Measurements from ENCODE around the gene GP5.

The GP5 gene

DNA sequence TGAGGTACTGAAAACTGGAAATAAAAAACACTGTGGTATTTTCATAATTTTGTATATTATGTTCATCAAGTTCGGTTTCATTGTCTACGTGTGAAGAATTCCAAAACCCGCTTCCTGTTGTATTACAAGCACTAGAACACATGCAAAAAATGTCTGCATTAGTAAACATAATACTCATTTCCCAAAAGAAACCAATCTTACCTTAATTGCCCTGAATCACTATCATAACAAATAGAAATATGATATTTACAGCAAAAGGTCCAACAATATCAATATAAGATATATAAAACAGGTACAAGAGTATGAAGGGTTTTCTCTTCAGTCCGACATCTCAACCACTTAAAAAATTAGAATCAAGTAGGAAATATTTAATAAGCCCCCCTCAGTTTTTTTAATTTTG, 26.3 kb upstream of the GP5 start:
- no peak for DNase-seq (ENCODE audit: low read depth in 1 of 2, low spot score in 1 of 2)
- no peak for TF ChIP-seq SPI1 (IDR thresholded peaks at IDR 0.05; ENCODE audit: borderline replicate concordance, low read depth)
- no peak for TF ChIP-seq POLR2AphosphoS5 (IDR thresholded peaks at IDR 0.05; ENCODE audit: low read depth)
- TF ChIP-seq, protein P1, sequence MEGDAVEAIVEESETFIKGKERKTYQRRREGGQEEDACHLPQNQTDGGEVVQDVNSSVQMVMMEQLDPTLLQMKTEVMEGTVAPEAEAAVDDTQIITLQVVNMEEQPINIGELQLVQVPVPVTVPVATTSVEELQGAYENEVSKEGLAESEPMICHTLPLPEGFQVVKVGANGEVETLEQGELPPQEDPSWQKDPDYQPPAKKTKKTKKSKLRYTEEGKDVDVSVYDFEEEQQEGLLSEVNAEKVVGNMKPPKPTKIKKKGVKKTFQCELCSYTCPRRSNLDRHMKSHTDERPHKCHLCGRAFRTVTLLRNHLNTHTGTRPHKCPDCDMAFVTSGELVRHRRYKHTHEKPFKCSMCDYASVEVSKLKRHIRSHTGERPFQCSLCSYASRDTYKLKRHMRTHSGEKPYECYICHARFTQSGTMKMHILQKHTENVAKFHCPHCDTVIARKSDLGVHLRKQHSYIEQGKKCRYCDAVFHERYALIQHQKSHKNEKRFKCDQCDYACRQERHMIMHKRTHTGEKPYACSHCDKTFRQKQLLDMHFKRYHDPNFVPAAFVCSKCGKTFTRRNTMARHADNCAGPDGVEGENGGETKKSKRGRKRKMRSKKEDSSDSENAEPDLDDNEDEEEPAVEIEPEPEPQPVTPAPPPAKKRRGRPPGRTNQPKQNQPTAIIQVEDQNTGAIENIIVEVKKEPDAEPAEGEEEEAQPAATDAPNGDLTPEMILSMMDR (IDR thresholded peaks at IDR 0.05; ENCODE audit: insufficient read depth, low read length): no peak
- TF ChIP-seq, protein P2, sequence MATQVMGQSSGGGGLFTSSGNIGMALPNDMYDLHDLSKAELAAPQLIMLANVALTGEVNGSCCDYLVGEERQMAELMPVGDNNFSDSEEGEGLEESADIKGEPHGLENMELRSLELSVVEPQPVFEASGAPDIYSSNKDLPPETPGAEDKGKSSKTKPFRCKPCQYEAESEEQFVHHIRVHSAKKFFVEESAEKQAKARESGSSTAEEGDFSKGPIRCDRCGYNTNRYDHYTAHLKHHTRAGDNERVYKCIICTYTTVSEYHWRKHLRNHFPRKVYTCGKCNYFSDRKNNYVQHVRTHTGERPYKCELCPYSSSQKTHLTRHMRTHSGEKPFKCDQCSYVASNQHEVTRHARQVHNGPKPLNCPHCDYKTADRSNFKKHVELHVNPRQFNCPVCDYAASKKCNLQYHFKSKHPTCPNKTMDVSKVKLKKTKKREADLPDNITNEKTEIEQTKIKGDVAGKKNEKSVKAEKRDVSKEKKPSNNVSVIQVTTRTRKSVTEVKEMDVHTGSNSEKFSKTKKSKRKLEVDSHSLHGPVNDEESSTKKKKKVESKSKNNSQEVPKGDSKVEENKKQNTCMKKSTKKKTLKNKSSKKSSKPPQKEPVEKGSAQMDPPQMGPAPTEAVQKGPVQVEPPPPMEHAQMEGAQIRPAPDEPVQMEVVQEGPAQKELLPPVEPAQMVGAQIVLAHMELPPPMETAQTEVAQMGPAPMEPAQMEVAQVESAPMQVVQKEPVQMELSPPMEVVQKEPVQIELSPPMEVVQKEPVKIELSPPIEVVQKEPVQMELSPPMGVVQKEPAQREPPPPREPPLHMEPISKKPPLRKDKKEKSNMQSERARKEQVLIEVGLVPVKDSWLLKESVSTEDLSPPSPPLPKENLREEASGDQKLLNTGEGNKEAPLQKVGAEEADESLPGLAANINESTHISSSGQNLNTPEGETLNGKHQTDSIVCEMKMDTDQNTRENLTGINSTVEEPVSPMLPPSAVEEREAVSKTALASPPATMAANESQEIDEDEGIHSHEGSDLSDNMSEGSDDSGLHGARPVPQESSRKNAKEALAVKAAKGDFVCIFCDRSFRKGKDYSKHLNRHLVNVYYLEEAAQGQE (IDR thresholded peaks at IDR 0.05; ENCODE audit: insufficient replicate concordance, low read depth): no peak
- TF ChIP-seq GABPA (IDR thresholded peaks at IDR 0.05; ENCODE audit: low read depth): no peak
- H3K27me3 ChIP-seq (ENCODE audit: insufficient read depth, poor library complexity, severe bottlenecking): no peaks in the 10 kb centered on the region
- no peak overlapping the region for H3K4me3 ChIP-seq (replicated peaks; ENCODE audit: insufficient read depth, low read length)
- H3K27ac ChIP-seq (replicated peaks): no peak overlapping the region

DNA sequence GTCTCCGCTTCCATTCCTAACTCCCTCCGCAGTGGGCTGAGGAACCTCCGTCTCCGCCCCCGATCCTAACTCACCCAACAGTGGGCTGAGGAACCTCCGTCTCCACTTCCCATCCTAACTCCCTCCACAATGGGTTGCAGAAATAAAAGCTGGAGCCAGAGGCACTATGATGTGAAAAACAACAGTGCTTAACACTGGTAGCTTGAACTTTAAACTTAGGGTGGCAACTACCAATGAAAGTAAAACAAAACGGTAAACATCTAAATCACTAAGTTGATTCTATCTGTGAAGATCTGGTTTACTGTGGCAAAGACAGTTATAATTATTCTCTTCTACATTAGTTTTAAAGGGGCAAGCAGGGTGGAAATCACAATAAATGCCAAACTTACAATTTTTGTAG, 25.9 kb upstream of the GP5 start:
- Histone ChIP-seq H3K27ac (replicated peaks) (no peak overlapping the region), H3K4me3 (replicated peaks; ENCODE audit: insufficient read depth, low read length) (no peak overlapping the region), H3K27me3 (ENCODE audit: insufficient read depth, poor library complexity, severe bottlenecking) (no peaks in the 10 kb centered on the region)
- DNase-seq (ENCODE audit: low read depth in 1 of 2, low spot score in 1 of 2): no peak
- TF ChIP-seq GABPA (IDR thresholded peaks at IDR 0.05; ENCODE audit: low read depth): no peak
- TF ChIP-seq, protein P1 (IDR thresholded peaks at IDR 0.05; ENCODE audit: insufficient read depth, low read length): no peak
- TF ChIP-seq, protein P2 (IDR thresholded peaks at IDR 0.05; ENCODE audit: insufficient replicate concordance, low read depth): no peak
- TF ChIP-seq SPI1 (IDR thresholded peaks at IDR 0.05; ENCODE audit: borderline replicate concordance, low read depth): no peak
- no peak for TF ChIP-seq POLR2AphosphoS5 (IDR thresholded peaks at IDR 0.05; ENCODE audit: low read depth)

DNA sequence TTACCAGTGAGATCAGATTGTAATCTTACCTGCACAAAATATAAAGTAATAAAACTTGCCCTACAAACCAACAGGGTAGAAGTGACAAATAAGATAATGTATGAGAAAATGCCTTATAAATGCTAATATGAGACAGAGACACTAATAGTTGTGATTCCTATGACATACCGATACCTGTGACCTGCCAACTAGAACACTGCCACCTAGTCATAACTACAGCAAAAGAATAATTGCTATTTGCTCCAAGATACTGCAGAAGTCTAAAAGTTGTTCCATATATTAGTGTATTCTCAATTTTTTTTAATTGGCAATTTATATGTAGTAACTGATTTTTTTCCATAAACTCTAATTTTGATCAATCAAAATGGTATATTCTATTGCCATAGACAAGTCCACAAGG, 25.3 kb upstream of the GP5 start:
- Histone ChIP-seq H3K27me3 (ENCODE audit: insufficient read depth, poor library complexity, severe bottlenecking) (no peaks in the 10 kb centered on the region), H3K27ac (replicated peaks) (no peak overlapping the region), H3K4me3 (replicated peaks; ENCODE audit: insufficient read depth, low read length) (no peak overlapping the region)
- no peak for DNase-seq (ENCODE audit: low read depth in 1 of 2, low spot score in 1 of 2)
- TF ChIP-seq, protein P2 (IDR thresholded peaks at IDR 0.05; ENCODE audit: insufficient replicate concordance, low read depth): no peak
- TF ChIP-seq POLR2AphosphoS5 (IDR thresholded peaks at IDR 0.05; ENCODE audit: low read depth) (no peak), GABPA (IDR thresholded peaks at IDR 0.05; ENCODE audit: low read depth) (no peak), SPI1 (IDR thresholded peaks at IDR 0.05; ENCODE audit: borderline replicate concordance, low read depth) (no peak)
- TF ChIP-seq, protein P1 (IDR thresholded peaks at IDR 0.05; ENCODE audit: insufficient read depth, low read length): no peak

Measured in HL-60 (cell line).